HG03064 (cell line): ENCODE data around the gene MRC1.

Experiments
- ATAC-seq: cut with Tn5 transposase; IDR thresholded peaks from one replicate; pipeline ENCODE4 v1.9.1; 2021; ENCODE audit warnings: low read depth; ENCODE audit not compliant: unreplicated experiment

The MRC1 gene

DNA sequence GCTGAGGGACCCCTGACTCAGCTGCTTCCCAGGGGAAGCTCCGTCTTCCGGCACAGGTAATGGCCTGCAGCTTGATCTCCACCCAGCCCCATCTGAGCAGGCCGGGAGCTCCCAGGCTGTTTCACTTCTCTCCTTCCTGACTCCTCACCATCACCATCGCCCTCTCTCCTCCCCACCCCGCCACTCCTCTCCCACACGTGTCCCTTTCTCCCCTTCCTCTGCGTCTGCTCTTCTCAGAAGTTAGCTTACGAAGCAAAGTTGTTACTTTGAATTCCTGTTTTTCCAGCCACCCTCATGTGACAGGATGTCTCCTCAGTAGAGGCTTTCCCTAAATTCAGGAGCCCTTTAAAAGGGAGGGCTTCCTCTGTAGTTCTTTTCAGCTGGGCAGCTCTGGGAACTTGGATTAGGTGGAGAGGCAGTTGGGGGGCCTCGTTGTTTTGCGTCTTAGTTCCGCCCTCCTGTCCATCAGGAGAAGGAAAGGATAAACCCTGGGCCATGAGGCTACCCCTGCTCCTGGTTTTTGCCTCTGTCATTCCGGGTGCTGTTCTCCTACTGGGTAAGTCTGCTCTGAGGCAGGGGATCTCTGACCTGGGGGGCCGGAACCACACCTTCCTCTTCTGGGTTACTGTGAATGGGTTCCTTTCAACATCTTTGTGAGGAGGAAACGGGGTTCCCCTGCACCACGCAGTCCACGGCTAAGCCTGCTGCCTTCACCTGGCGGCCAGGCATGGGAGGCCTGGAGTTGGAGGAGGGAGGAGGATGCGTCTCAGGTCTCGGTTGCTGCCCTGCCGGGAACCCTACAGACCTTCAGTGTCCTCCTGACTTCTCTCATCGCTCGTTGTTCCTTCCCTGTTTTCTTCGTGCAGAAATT is at the start of gene MRC1:
Gene MRC1 (plus strand): TSS at position 378 of the 871 bp plus-strand sequence. CDS start 118 bp downstream, at position 496.
- ATAC-seq, result no peak

DNA sequence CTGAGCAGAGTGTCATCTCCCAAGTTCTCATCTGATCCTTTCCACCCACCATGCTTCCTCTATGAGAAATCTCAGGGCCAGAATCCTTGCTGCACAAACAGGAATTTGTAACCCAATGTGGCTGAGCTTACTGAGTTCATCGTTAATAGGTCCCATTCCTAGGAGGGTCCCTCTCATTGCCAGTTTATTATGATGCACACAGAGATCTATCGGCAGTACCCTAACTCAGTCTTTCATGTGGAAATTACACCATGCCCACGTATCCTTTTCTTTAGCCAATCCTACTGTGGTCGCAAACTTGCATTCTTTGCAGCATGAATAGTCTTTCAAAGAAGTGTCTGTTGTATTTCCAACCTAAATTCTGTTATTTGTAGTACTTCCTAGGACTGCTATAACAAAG is 45.0 kb upstream of the MRC1 start:
- ATAC-seq, result no peak

DNA sequence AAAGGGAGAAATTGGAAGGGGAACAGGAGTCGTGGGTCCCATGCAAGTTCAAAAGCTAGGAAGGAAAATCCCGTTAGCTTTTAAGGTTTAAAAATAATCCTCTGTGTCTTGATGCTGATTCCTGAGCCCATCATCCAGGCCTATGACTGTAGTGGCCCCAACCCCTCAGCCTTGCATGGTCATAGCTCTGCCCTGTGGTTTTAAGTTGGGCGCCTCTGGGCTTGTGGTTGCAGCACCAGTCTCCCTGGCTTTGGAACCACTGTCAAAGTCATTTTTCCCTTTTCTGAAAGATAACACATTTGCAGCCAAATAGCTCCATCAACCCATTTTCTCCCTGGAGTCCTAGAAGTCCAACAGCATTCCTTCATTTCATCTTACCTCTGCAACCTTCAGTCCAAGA is 43.5 kb upstream of the MRC1 start:
- ATAC-seq, result no peak

DNA sequence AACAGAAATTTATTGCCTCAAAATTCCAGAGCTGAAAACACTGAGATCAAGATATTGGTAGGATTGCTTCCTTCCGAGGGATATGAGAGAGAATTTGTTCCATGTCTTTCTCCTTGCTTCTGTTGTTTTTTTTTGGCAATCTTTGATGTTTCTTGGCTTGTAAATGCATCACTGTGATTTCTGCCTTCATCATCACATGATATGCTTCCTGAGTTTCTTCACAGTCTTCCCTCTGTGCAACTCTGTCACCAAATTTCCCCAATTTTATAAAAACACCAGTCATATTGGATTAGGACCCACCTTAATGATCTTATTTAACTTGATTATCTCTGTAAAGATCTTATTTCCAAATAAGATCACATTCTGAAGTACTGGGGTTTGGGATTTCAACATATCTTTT is 42.4 kb upstream of the MRC1 start:
- ATAC-seq, result no peak

DNA sequence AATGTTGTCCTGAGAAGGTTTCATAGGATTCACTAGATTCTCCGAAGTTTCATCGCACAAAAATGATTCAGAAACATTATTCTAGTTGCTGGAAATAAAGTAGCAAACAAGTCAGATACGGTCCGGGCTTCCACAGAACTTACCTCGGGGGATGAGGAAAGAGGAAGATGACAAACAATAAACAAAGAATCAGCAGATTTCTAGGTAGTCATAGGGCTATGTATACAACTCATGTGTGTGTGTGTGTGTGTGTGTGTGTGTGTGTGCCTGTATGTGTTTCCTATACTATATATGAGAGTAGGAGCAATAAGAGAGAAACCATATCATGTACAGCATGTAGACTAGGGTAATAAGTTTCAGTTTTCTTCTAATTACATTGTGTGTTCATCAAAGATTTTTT is 40.7 kb upstream of the MRC1 start:
- no peak for ATAC-seq

DNA sequence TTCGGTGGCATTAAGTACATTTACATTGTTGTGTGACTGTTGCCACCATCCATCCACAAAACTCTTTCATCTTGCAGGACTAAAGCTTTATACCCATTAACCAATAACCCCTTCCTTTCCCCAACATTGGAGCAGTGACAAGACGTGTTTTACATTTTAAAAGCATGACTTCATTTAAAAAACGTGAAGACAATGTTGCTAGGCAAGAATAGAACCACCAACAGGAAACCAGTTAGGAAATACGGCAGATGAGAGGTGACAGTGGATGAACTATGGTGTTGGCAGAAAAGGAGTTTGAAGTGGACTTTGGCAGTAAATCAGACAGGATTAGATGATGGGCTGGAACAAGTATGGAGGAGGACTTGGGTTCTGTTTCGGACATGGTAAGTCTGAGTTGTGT is 40.2 kb upstream of the MRC1 start:
- no peak for ATAC-seq

GRCh38 chr10:17771017-17771416 is 38.1 kb upstream of the MRC1 start:
- ATAC-seq, result no peak

DNA sequence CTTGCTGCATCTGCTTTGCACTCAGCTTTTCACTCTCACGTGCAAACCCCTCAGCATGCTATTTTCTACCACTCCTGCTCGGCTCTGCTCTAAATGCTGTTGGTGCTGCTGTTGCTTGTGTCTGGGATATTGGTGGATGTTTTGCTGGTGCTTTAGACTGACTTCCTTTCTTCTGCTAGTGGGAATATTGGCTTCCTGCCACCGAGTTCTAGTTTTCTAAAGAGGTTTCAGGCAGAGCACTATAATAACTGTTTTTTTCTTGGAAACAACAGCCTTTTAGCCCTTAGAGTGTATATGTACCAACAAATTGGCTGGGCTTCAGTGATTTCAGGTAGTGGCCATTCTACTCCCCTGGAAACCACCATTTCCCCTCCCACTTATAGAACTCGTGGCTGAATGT is 29.4 kb upstream of the MRC1 start:
- ATAC-seq, result no peak

- ATAC-seq, result no peak
These were observed 28.4 kb upstream of the MRC1 start for GRCh38 chr10:17780727-17781126.

DNA sequence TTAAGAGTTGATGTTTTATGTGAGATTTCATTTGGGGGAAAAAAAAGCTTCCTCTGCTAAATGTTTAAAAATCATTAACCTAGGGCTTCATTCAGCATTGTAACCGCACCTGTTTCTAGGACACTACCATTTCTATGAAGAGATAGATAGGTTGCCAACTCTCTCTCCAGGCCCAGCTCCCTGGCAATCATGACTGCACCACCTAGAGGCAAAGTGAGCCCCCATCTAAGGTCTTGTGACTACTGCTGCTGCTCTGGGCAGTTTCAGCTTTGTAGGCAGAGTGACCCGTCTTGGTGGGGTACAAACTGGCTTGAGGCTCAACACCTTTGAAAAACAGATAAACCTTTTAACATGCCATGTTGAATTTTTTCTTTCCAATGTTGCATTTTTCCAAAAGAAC is 27.3 kb upstream of the MRC1 start:
- ATAC-seq, result no peak

- ATAC-seq, result no peak
These were observed 26.1 kb upstream of the MRC1 start for GRCh38 chr10:17782921-17783665.

DNA sequence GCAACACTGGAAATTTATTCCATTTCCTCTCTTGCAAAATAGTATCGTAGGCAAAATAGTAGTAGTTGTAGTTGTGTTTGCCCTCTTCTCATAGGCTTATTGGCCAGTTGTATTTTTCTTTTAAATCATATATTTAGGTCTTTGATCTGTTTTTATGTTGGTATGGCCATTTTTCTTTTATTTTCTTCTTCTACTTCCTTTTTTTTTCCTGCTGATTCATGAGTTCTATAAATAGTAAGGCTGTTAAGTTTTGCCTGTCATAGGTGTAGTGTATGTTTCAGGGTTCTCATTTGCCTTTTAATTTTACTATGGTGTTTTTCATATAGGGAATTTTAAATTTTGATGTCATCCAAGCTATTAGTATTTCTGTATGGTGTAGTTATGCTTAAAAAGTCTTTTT is 25.4 kb upstream of the MRC1 start:
- no peak for ATAC-seq

- no peak for ATAC-seq
These were observed 24.5 kb upstream of the MRC1 start for GRCh38 chr10:17784688-17785087.

- no peak for ATAC-seq
These were observed 23.7 kb upstream of the MRC1 start for GRCh38 chr10:17785276-17785930.

DNA sequence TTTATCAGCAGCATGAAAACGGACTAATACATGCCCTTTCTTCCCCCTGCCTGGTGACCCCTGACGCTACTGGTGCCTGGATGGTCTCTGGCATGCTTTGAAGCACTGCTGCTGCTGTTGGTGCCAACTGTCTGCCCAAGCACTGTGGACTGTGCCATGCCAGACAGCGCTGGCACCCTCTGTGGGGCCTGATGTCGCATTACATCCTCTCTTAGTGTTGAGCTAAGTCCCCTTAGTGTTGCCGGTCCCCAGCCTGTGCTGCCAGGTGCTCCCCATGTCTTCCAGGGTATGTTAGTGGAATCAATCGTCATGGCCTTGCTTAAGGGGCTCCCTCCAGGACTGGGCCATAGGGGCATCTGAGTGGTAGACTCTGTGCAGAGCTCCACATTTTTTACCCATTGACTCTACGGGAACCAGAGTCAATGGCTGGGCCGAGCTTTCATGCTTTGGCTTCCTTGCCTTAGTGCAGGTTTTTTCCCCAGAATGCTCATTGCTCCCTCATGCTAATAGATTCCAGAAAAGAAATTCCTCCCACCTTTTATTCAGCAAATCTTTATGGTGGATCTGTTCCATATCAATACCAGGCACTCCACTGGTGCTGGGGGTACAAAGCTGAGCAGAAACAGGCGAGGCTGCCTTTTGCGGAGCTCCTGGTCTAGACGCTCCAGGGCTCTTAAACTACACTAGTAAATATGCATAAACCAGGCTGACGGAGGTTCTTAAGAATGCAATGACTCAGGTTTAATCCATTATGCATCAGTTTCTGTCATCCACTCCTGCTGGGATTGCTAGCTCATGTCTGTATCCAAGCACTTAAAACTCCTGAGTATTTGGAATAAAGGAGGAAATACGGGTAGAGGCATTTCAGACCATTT is 21.8 kb upstream of the MRC1 start:
- no peak for ATAC-seq

DNA sequence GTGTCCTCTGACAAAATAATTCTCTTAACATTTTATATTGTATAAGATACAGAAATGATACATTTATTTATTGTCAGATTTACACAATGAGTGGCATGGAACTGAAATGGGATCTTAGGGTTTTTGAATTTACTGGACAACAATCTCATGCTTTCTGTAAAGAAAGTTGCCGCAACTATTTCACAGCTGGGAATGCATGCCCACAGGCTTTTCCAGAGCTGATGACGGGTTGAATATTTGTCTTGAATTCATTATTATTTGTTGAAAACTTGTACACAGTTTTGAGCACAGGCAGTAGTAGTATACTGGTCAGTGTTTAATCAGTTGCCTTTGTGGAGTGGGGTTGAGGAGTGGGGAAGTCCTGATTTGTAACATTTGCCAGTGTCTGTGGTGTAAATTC is 20.5 kb upstream of the MRC1 start:
- ATAC-seq, result no peak

GRCh38 chr10:17789396-17789795 is 19.8 kb upstream of the MRC1 start:
- ATAC-seq, result no peak

GRCh38 chr10:17790651-17791050 is 18.5 kb upstream of the MRC1 start:
- ATAC-seq, result no peak

- ATAC-seq, result no peak
These were observed 16.2 kb upstream of the MRC1 start for GRCh38 chr10:17792991-17793390.

- no peak for ATAC-seq
These were observed 15.1 kb upstream of the MRC1 start for GRCh38 chr10:17793823-17794644.
